Jurkat, Clone E6-1 (cell line): Measurements from ENCODE around the gene PSMD4.

Source experiments
- DNase-seq: peaks from one replicate; pipeline ENCODE4 v3.0.0-alpha.2; 2011; ENCODE audit warnings: low read depth, low spot score
- H3K4me3 ChIP-seq: 2 replicates; pipeline ENCODE4 v1.5.1; 2011; ENCODE audit warnings: mild to moderate bottlenecking, low read length, control low read depth, moderate library complexity

Gene PSMD4

GRCh38 chr1:151290709-151291303 lies 36.3 kb downstream of the PSMD4 start:
- H3K4me3 ChIP-seq, result no peak overlapping the region
- DNase-seq, result no peak

GRCh38 chr1:151292207-151293030 lies 37.9 kb downstream of the PSMD4 start:
- no peak overlapping the region for H3K4me3 ChIP-seq
- peak; percentile 24 for DNase-seq

- H3K4me3 ChIP-seq, result no peak overlapping the region
- DNase-seq, result no peak
Measured at GRCh38 chr1:151293093-151293492, 38.6 kb downstream of the PSMD4 start.

- H3K4me3 ChIP-seq, result no peak overlapping the region
- no peak for DNase-seq
Measured at GRCh38 chr1:151294742-151295462, 40.4 kb downstream of the PSMD4 start.

GRCh38 chr1:151309811-151310323 lies 55.3 kb downstream of the PSMD4 start:
- no peak overlapping the region for H3K4me3 ChIP-seq
- no peak for DNase-seq

GRCh38 chr1:151311011-151311410 lies 56.5 kb downstream of the PSMD4 start:
- DNase-seq, result no peak
- no peak overlapping the region for H3K4me3 ChIP-seq

- no peak for DNase-seq
- no peak overlapping the region for H3K4me3 ChIP-seq
Measured at GRCh38 chr1:151311589-151312331, 57.2 kb downstream of the PSMD4 start.

- H3K4me3 ChIP-seq, result no peak overlapping the region
- no peak for DNase-seq
Measured at GRCh38 chr1:151312411-151312810, 57.9 kb downstream of the PSMD4 start.

- H3K4me3 ChIP-seq, result no peak overlapping the region
- no peak for DNase-seq
Measured at GRCh38 chr1:151312826-151313225, 58.3 kb downstream of the PSMD4 start.

GRCh38 chr1:151313501-151313900 lies 59.0 kb downstream of the PSMD4 start:
- no peak overlapping the region for H3K4me3 ChIP-seq
- no peak for DNase-seq

GRCh38 chr1:151314137-151314875 lies 59.8 kb downstream of the PSMD4 start:
- DNase-seq, result no peak
- H3K4me3 ChIP-seq, result no peak overlapping the region

- no peak overlapping the region for H3K4me3 ChIP-seq
- DNase-seq, result no peak
Measured at GRCh38 chr1:151315565-151316235, 61.2 kb downstream of the PSMD4 start.
